IMR-90 (cell line): Measurements from ENCODE around the gene DNAJC11. TPM values are rescaled to one million over a fixed set of nuclear protein-coding genes. Genes with fewer than 3 reads are reported as not detected.

ENCODE experiments used
- ATAC-seq: fragments of 200-7000 bp; cut with Tn5 transposase; 2 replicates; pipeline ENCODE4 v1.9.1; 2020; ENCODE audit warnings: low read depth, mild to moderate bottlenecking, moderate library complexity
- BruUV-seq: library from RNA; stranded (reverse); fragments of 400-500 nt; replicated peaks from 2 replicates; lab custom pipeline; 2021; lab: Mats Ljungman, UMichigan
- CTCF ChIA-PET: fragments of 300-600 bp; formaldehyde crosslinking; extraction: SDS; loops from one replicate; lab custom pipeline; 2021; ENCODE audit warnings: antibody characterized with exemption; lab: Yijun Ruan, JAX
- POLR2A ChIA-PET: fragments of 300-600 bp; sonication (Branson Sonifier 250); formaldehyde crosslinking; loops from one replicate; lab custom pipeline; 2022; ENCODE audit warnings: antibody characterized with exemption; ENCODE audit not compliant: unreplicated experiment; lab: Charles Lee
- DNase-seq: peaks from one replicate; pipeline ENCODE4 v3.0.0; 2013
- H2AFZ ChIP-seq: replicated peaks from 2 replicates; pipeline ENCODE3; 2013; ENCODE audit warnings: low read length, mild to moderate bottlenecking; ENCODE audit not compliant: poor library complexity
- H2AK5ac ChIP-seq: 2 replicates; pipeline ENCODE4 v1.6.1; 2013; ENCODE audit warnings: low read depth, low read length, inconsistent platforms
- H2AK9ac ChIP-seq: replicated peaks from 2 replicates; pipeline ENCODE3; 2013; ENCODE audit warnings: mild to moderate bottlenecking, low read depth, low read length, moderate library complexity; ENCODE audit not compliant: poor library complexity
- H2BK120ac ChIP-seq: 2 replicates; pipeline ENCODE4 v1.6.1; 2013; ENCODE audit warnings: low read depth, low read length, inconsistent platforms
- H2BK15ac ChIP-seq: 3 replicates; pipeline ENCODE4 v1.6.1; 2013; ENCODE audit warnings: low read depth, low read length, inconsistent platforms
- H2BK20ac ChIP-seq: 2 replicates; pipeline ENCODE4 v1.6.1; 2013; ENCODE audit warnings: low read depth, mild to moderate bottlenecking, inconsistent platforms, low read length, moderate library complexity
- H2BK5ac ChIP-seq: 2 replicates; pipeline ENCODE4 v1.6.1; 2013; ENCODE audit warnings: mild to moderate bottlenecking, low read depth, low read length, inconsistent platforms; ENCODE audit not compliant: poor library complexity, severe bottlenecking
- H3K14ac ChIP-seq: replicated peaks from 2 replicates; pipeline ENCODE4 v1.6.1; 2013; ENCODE audit warnings: low read depth, low read length, inconsistent platforms
- H3K18ac ChIP-seq: 2 replicates; pipeline ENCODE4 v1.6.1; 2013; ENCODE audit warnings: low read depth, low read length, control low read depth
- H3K23ac ChIP-seq: 2 replicates; pipeline ENCODE4 v1.6.1; 2013; ENCODE audit warnings: low read depth, low read length, inconsistent platforms
- H3K27ac ChIP-seq: 2 replicates; pipeline ENCODE4 v1.5.1; 2013; ENCODE audit warnings: mild to moderate bottlenecking, control low read depth, low read length; ENCODE audit not compliant: insufficient read depth
- H3K27me3 ChIP-seq: 2 replicates; pipeline ENCODE4 v1.6.1; 2013; ENCODE audit warnings: low read length; ENCODE audit not compliant: control insufficient read depth, insufficient read depth
- H3K36me3 ChIP-seq: 2 replicates; pipeline ENCODE4 v1.6.1; 2013; ENCODE audit warnings: low read length, mixed read lengths; ENCODE audit not compliant: control insufficient read depth, insufficient read depth
- H3K4ac ChIP-seq: 2 replicates; pipeline ENCODE4 v1.6.1; 2013; ENCODE audit warnings: low read depth, low read length, inconsistent platforms
- H3K4me1 ChIP-seq: 2 replicates; pipeline ENCODE4 v1.6.1; 2013; ENCODE audit warnings: low read length, mixed read lengths; ENCODE audit not compliant: control insufficient read depth, insufficient read depth
- H3K4me2 ChIP-seq: 2 replicates; pipeline ENCODE4 v1.6.1; 2013; ENCODE audit warnings: low read depth, mild to moderate bottlenecking, control low read depth, low read length, moderate library complexity
- H3K4me3 ChIP-seq: 2 replicates; pipeline ENCODE4 v1.5.1; 2013; ENCODE audit warnings: low read depth, mild to moderate bottlenecking, control low read depth, low read length, moderate library complexity; ENCODE audit not compliant: insufficient read depth
- H3K56ac ChIP-seq: 2 replicates; pipeline ENCODE4 v1.6.1; 2013; ENCODE audit warnings: low read length, inconsistent platforms; ENCODE audit not compliant: insufficient read depth; ENCODE audit errors: extremely low read depth
- H3K79me1 ChIP-seq, 2 experiments: 2 replicates each; pipeline ENCODE4 v1.6.1; 2013; ENCODE audit warnings: low read length in 2 of 2, inconsistent platforms in 1 of 2, low read depth in 1 of 2
- H3K9ac ChIP-seq: 2 replicates; pipeline ENCODE4 v1.6.1; 2013; ENCODE audit warnings: low read depth, low read length, control low read depth
- H3K9me1 ChIP-seq: 2 replicates; pipeline ENCODE4 v1.6.1; 2013; ENCODE audit warnings: low read length, inconsistent platforms; ENCODE audit not compliant: insufficient read depth
- H3K9me3 ChIP-seq: 2 replicates; pipeline ENCODE4 v1.6.1; 2013; ENCODE audit warnings: low read length; ENCODE audit not compliant: control insufficient read depth, insufficient read depth
- H4K20me1 ChIP-seq: 2 replicates; pipeline ENCODE4 v1.6.1; 2013; ENCODE audit warnings: low read length, inconsistent platforms; ENCODE audit not compliant: insufficient read depth
- H4K5ac ChIP-seq: 2 replicates; pipeline ENCODE4 v1.6.1; 2013; ENCODE audit warnings: mild to moderate bottlenecking, low read depth, low read length, control low read depth
- H4K8ac ChIP-seq, 2 experiments: 2 replicates each; pipeline ENCODE4 v1.6.1; 2013; ENCODE audit warnings: low read depth in 2 of 2, low read length in 2 of 2, control low read depth in 1 of 2, inconsistent platforms in 1 of 2
- H4K91ac ChIP-seq: 2 replicates; pipeline ENCODE4 v1.6.1; 2013; ENCODE audit warnings: low read depth, low read length, inconsistent platforms; ENCODE audit not compliant: insufficient read depth
- FOS ChIP-seq: fragments of 150-350 bp; IDR thresholded peaks from 2 replicates; pipeline ENCODE4 v1.6.1; 2016; ENCODE audit warnings: low read depth, low read length
- MAFK ChIP-seq: IDR thresholded peaks from 2 replicates; pipeline ENCODE4 v1.6.1; 2012; ENCODE audit warnings: low read depth, low read length, improper control_type of control experiment
- MAZ ChIP-seq: IDR thresholded peaks from 2 replicates; pipeline ENCODE4 v1.6.1; 2012; ENCODE audit warnings: low read depth, mild to moderate bottlenecking, low read length, improper control_type of control experiment, moderate library complexity, borderline replicate concordance
- NFE2L2 ChIP-seq: fragments of 150-350 bp; IDR thresholded peaks from 2 replicates; pipeline ENCODE4 v1.6.1; 2016; ENCODE audit warnings: low read depth, mild to moderate bottlenecking, low read length
- POLR2A ChIP-seq: IDR thresholded peaks from 2 replicates; pipeline ENCODE4 v1.6.1; 2012; ENCODE audit warnings: mild to moderate bottlenecking, low read depth, low read length
- RAD21 ChIP-seq: IDR thresholded peaks from 2 replicates; pipeline ENCODE4 v1.6.1; 2012; ENCODE audit warnings: low read length, improper control_type of control experiment
- RCOR1 ChIP-seq: IDR thresholded peaks from 2 replicates; pipeline ENCODE4 v1.6.1; 2012; ENCODE audit warnings: mild to moderate bottlenecking, low read length, improper control_type of control experiment; ENCODE audit not compliant: insufficient replicate concordance
- RFX5 ChIP-seq: IDR thresholded peaks from 2 replicates; pipeline ENCODE4 v1.8.0; 2012; ENCODE audit warnings: low read depth, mild to moderate bottlenecking, low read length, moderate library complexity
- SMC3 ChIP-seq: fragments of 150-350 bp; IDR thresholded peaks from 2 replicates; pipeline ENCODE4 v1.6.1; 2016; ENCODE audit warnings: low read depth, mild to moderate bottlenecking, antibody characterized with exemption, low read length, moderate library complexity
- USF2 ChIP-seq: fragments of 150-350 bp; IDR thresholded peaks from 2 replicates; pipeline ENCODE4 v1.6.1; 2017; ENCODE audit warnings: mild to moderate bottlenecking, antibody characterized with exemption, low read length, low read depth
- WGBS, 2 experiments: methylation state at CpG; one replicate each; pipeline versions ENCODE4 v1.1.5 to v1.1.7; 2013; ENCODE audit warnings: missing lambda C conversion rate in 2 of 2; ENCODE audit not compliant: insufficient read length in 1 of 2; ENCODE audit errors: extremely low coverage in 2 of 2; 5-methylcytosine and 5-hydroxymethylcytosine counted together
- dilution Hi-C: fragments of 300-500 bp; cut with HindIII; formaldehyde crosslinking; loops from one replicate; pipeline ENCODE4 v1.14.3; 2018; ENCODE audit warnings: low sequenced_read_pairs; ENCODE audit not compliant: unreplicated experiment
- in situ Hi-C: fragments of 300-500 bp; cut with MboI; formaldehyde crosslinking; loops from 3 replicates; pipeline ENCODE4 v1.14.3; 2019; ENCODE audit warnings: low sequenced_read_pairs, inconsistent platforms, mixed read lengths
- intact Hi-C: fragments of 100-400 bp; cut with micrococcal nuclease; formaldehyde crosslinking; loops from 2 replicates; pipeline ENCODE4 v1.10.0; 2022
- polyA plus RNA-seq, 3 experiments: library from polyadenylated mRNA; depleted of rRNA; stranded (reverse); fragments of >200 nt; gene quantifications; 2 replicates each; pipeline ENCODE4 v1.2.3, GENCODE V29; 2012; ENCODE audit warnings: low replicate concordance in 1 of 3
- total RNA-seq: library from RNA; depleted of rRNA; stranded (reverse); fragments of >200 nt; gene quantifications from 2 replicates; pipeline ENCODE4 v1.2.3, GENCODE V29; 2012
- TF ChIP-seq, protein P1 (sequence below): fragments of 150-350 bp; IDR thresholded peaks from 2 replicates; pipeline ENCODE4 v1.6.1; 2016; ENCODE audit warnings: low read depth, mild to moderate bottlenecking, low read length, moderate library complexity, borderline replicate concordance
- TF ChIP-seq, protein P2 (sequence below): conservative IDR thresholded peaks from 2 replicates; pipeline ENCODE4 v1.5.1; 2012; ENCODE audit warnings: mild to moderate bottlenecking, low read depth, low read length, improper control_type of control experiment

The DNAJC11 gene
- total and polyA plus RNA-seq, 2 of the 4 experiments (the other 2 are of a cell fraction): 38.7 to 48.5 TPM

GRCh38 chr1:6731905-6732304 lies 30.3 kb upstream of the DNAJC11 start:
- Histone ChIP-seq H2BK5ac (no peak overlapping the region), H3K18ac (no peak overlapping the region), H3K14ac (no peak overlapping the region), H2BK20ac (no peak overlapping the region), H3K9me1 (peaks cover 2% of the 10 kb centered on the region; the same call in 1 of the 2 replicates), H3K4me2 (no peak overlapping the region), H3K27ac (no peak overlapping the region), H4K8ac (no peak overlapping the region), H3K4me3 (no peak overlapping the region), H2AK9ac (no peak overlapping the region), H2AK5ac (no peak overlapping the region), H3K4me1 (no peaks in the 10 kb centered on the region), H3K79me1 (no peaks in the 10 kb centered on the region), H4K20me1 (no peaks in the 10 kb centered on the region), H4K91ac (no peak overlapping the region), H2BK120ac (no peak overlapping the region), H3K56ac (no peak overlapping the region), H2BK15ac (no peak overlapping the region), H4K5ac (no peak overlapping the region), H3K36me3 (no peaks in the 10 kb centered on the region), H3K4ac (no peak overlapping the region), H3K23ac (no peak overlapping the region), H2AFZ (no peak overlapping the region), H3K27me3 (peaks cover 3% of the 10 kb centered on the region; the same call in 1 of the 2 replicates), H3K9ac (no peak overlapping the region), H3K9me3 (no peaks in the 10 kb centered on the region)
- dilution Hi-C loops: no loop called here
- BruUV-seq: no TSS peak
- ChIA-PET POLR2A (no interaction called here), CTCF (no interaction called here)
- intact Hi-C loops: no loop called here
- in situ Hi-C loops: no loop called here
- no CpG with 5 or more reads among the region's 3 CpGs for WGBS, 2 experiments
- no peak for TF ChIP-seq MAZ
- TF ChIP-seq RCOR1: no peak
- TF ChIP-seq SMC3: no peak
- TF ChIP-seq NFE2L2: no peak
- TF ChIP-seq, protein P1, sequence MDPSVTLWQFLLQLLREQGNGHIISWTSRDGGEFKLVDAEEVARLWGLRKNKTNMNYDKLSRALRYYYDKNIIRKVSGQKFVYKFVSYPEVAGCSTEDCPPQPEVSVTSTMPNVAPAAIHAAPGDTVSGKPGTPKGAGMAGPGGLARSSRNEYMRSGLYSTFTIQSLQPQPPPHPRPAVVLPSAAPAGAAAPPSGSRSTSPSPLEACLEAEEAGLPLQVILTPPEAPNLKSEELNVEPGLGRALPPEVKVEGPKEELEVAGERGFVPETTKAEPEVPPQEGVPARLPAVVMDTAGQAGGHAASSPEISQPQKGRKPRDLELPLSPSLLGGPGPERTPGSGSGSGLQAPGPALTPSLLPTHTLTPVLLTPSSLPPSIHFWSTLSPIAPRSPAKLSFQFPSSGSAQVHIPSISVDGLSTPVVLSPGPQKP: no peak
- TF ChIP-seq USF2: no peak
- no peak for TF ChIP-seq RFX5
- no peak for TF ChIP-seq FOS
- no peak for TF ChIP-seq POLR2A
- no peak for TF ChIP-seq MAFK
- TF ChIP-seq RAD21: no peak
- TF ChIP-seq, protein P2, sequence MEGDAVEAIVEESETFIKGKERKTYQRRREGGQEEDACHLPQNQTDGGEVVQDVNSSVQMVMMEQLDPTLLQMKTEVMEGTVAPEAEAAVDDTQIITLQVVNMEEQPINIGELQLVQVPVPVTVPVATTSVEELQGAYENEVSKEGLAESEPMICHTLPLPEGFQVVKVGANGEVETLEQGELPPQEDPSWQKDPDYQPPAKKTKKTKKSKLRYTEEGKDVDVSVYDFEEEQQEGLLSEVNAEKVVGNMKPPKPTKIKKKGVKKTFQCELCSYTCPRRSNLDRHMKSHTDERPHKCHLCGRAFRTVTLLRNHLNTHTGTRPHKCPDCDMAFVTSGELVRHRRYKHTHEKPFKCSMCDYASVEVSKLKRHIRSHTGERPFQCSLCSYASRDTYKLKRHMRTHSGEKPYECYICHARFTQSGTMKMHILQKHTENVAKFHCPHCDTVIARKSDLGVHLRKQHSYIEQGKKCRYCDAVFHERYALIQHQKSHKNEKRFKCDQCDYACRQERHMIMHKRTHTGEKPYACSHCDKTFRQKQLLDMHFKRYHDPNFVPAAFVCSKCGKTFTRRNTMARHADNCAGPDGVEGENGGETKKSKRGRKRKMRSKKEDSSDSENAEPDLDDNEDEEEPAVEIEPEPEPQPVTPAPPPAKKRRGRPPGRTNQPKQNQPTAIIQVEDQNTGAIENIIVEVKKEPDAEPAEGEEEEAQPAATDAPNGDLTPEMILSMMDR: no peak
- no peak for ATAC-seq
- DNase-seq: no peak
